SJSA1 (cell line): ENCODE data around the gene GRIA4. TPM values are rescaled to one million over a fixed set of nuclear protein-coding genes. Genes with fewer than 3 reads are reported as not detected.
"Not testable (repeated sequence)": the region's sequence is repeated elsewhere in the genome, so short reads cannot be mapped to it uniquely, and the experiment has no call there.

Experiments used
- DNase-seq, 2 experiments: peaks; one replicate each; pipeline ENCODE4 v3.0.0-alpha.2; 2015 to 2020; ENCODE audit warnings: low spot score in 2 of 2, low read depth in 1 of 2
- H3K27ac ChIP-seq: fragments of 250-450 bp; sonication (Bioruptor Pico); 2 replicates; pipeline ENCODE4 v1.5.1; 2020; ENCODE audit warnings: mild to moderate bottlenecking, moderate library complexity
- H3K27me3 ChIP-seq: fragments of 250-450 bp; sonication (Bioruptor Pico); replicated peaks from 2 replicates; pipeline ENCODE4 v1.5.1; 2020; ENCODE audit warnings: mild to moderate bottlenecking, moderate library complexity
- H3K36me3 ChIP-seq: fragments of 250-450 bp; sonication (Bioruptor Pico); 2 replicates; pipeline ENCODE4 v1.5.1; 2020; ENCODE audit warnings: mild to moderate bottlenecking
- H3K4me1 ChIP-seq: fragments of 250-450 bp; sonication (Bioruptor Pico); replicated peaks from 2 replicates; pipeline ENCODE4 v1.6.1; 2021; ENCODE audit warnings: mild to moderate bottlenecking
- H3K4me3 ChIP-seq: fragments of 250-450 bp; sonication (Bioruptor Pico); 2 replicates; pipeline ENCODE4 v1.5.1; 2020; ENCODE audit warnings: mild to moderate bottlenecking
- H3K9me3 ChIP-seq: fragments of 250-450 bp; sonication (Bioruptor Pico); replicated peaks from 2 replicates; pipeline ENCODE4 v1.5.1; 2020; ENCODE audit warnings: mild to moderate bottlenecking
- total RNA-seq: library from RNA; depleted of rRNA; stranded (reverse); fragments of >200 nt; shearing (Covaris generic); gene quantifications from 2 replicates; pipeline ENCODE4 v1.2.3, GENCODE V29; 2014

GRIA4 gene
- total RNA-seq, 1 experiment from 2014 or later, result not detected

GRCh38 chr11:105854269-105854668 lies 244.4 kb downstream of the GRIA4 start:
- no peaks in the 10 kb centered on the region for H3K9me3 ChIP-seq
- no peak overlapping the region for H3K4me3 ChIP-seq
- H3K27ac ChIP-seq, result no peak overlapping the region
- no peaks in the 10 kb centered on the region for H3K36me3 ChIP-seq
- H3K27me3 ChIP-seq, result no peaks in the 10 kb centered on the region
- no peak for DNase-seq
- no peaks in the 10 kb centered on the region for H3K4me1 ChIP-seq

DNA sequence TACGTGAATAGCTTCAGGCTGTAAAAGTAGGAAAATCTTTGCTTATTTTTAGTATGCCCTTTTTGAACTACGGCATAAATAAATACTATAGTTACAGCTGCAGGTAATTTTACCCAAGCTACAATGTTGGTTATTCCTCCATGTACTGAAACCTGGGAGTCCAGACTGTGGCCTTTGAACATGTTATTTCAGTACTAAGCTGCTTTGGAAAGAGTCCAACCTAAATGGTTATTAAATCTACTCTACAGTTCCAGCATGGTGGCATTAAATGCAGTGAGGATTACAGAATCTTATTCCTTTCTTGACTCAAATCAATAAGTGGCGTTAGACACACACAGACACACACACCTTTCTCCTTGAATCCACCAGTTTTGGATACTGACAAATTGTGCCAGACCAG lies 247.1 kb downstream of the GRIA4 start:
- DNase-seq, result no peak
- H3K27ac ChIP-seq, result no peak overlapping the region
- H3K4me1 ChIP-seq, result no peaks in the 10 kb centered on the region
- H3K9me3 ChIP-seq, result no peaks in the 10 kb centered on the region
- H3K4me3 ChIP-seq, result no peak overlapping the region
- no peaks in the 10 kb centered on the region for H3K36me3 ChIP-seq
- no peaks in the 10 kb centered on the region for H3K27me3 ChIP-seq

DNA sequence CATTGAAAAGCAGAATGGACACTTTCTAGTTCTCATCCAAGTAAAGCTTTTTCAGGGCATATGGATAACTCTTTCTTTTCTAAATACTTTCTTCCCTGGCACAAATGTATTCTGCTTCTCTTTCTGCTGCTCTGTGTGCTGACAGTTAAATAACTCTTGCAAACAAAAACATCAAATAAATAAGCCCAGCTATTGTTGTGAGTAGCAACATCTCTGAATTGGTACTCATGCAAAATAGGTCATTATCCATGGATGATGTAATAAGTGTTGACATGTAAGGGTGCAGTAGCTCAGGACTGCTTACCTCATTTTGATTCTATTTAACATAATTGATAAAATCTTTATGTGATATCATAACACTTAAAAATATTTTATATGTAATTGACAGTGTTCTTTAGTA lies 247.9 kb downstream of the GRIA4 start:
- H3K4me1 ChIP-seq, result no peaks in the 10 kb centered on the region
- no peaks in the 10 kb centered on the region for H3K36me3 ChIP-seq
- H3K9me3 ChIP-seq, result no peaks in the 10 kb centered on the region
- no peak overlapping the region for H3K4me3 ChIP-seq
- H3K27ac ChIP-seq, result no peak overlapping the region
- DNase-seq, result no peak
- H3K27me3 ChIP-seq, result no peaks in the 10 kb centered on the region

- H3K27ac ChIP-seq, result no peak overlapping the region
- no peaks in the 10 kb centered on the region for H3K9me3 ChIP-seq
- no peak overlapping the region for H3K4me3 ChIP-seq
- no peak for DNase-seq
- no peaks in the 10 kb centered on the region for H3K27me3 ChIP-seq
- no peaks in the 10 kb centered on the region for H3K36me3 ChIP-seq
- no peaks in the 10 kb centered on the region for H3K4me1 ChIP-seq
Observed at GRCh38 chr11:105858841-105859240, 249.0 kb downstream of the GRIA4 start.

DNA sequence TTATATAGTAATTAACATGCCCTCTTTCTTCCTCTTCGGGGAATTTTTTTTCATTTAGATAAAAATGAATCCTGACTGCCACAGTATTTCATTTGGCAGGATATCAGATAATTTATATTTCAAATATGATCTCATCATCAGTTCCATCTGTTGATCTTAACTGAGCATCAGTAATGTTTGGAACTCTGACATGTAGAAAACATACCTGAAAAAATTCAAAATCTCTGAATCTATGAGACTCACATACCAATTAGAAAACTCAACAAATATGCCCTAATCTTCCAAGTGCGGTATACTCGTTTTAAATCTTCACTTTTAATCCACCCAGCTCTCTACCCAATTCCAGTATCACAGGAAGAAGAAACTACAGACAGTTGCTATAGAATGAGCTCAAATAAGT lies 250.2 kb downstream of the GRIA4 start:
- Histone ChIP-seq H3K9me3 (no peaks in the 10 kb centered on the region), H3K27me3 (no peaks in the 10 kb centered on the region), H3K36me3 (no peaks in the 10 kb centered on the region), H3K27ac (no peak overlapping the region), H3K4me3 (no peak overlapping the region), H3K4me1 (no peaks in the 10 kb centered on the region)
- DNase-seq, result no peak

DNA sequence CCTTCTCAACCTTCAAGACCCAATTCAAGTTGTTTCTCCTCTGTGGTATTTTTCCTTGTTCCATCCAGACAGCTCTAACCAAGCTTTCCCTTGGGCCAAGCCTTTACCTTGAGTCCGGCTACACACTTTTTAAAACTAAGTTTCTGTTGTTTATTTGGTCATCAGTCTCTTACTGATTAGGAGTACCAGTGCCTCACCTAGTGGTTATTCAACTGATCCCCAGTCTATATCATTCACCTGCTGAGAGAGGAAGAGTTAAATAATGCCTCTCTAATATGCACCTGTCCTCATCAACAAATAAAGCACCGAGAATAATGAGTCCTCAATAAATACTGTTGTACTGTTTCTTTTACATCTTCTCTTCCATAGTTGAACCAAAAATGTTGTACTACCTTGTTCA lies 251.4 kb downstream of the GRIA4 start:
- DNase-seq, result no peak
- no peak overlapping the region for H3K27ac ChIP-seq
- H3K9me3 ChIP-seq, result no peaks in the 10 kb centered on the region

DNA sequence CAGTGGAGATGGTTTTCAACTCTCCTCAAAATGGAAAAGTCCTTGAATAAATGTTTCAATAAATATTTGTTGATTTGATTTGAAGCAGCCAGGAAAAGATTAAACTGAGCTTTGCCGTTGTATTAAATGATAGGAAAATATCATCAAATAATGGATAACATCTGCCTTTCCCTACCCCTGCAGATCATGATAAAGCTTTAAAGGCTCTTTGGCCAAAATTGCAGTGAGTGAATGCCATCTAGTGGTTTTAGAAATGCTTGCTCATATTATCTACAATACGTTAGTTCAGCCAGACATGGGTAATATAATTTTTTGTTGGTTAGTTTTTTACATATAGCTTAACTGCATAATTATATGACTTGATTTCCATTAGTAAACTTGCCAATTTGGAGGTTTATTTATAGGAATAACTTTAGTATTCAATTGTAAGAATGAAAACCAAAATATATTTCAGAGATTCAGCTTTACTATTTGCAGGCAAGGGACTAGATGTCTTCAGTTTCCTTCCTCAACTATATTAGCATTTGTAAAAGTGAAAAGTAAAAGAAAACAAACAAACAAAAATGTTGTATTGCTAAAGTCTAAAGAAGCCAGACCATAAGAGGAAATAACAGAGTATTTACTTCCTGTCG lies 253.0 kb downstream of the GRIA4 start:
- Histone ChIP-seq H3K9me3 (no peaks in the 10 kb centered on the region), H3K36me3 (no peaks in the 10 kb centered on the region), H3K27me3 (no peaks in the 10 kb centered on the region), H3K4me1 (no peaks in the 10 kb centered on the region), H3K4me3 (no peak overlapping the region), H3K27ac (no peak overlapping the region)
- peak in 1 of 2 experiments; percentile 1 for DNase-seq

More for the DNA sequence above, 251.4 kb downstream of the GRIA4 start:
- Histone ChIP-seq H3K36me3 (no peaks in the 10 kb centered on the region), H3K4me3 (no peak overlapping the region), H3K4me1 (no peaks in the 10 kb centered on the region), H3K27me3 (no peaks in the 10 kb centered on the region)

DNA sequence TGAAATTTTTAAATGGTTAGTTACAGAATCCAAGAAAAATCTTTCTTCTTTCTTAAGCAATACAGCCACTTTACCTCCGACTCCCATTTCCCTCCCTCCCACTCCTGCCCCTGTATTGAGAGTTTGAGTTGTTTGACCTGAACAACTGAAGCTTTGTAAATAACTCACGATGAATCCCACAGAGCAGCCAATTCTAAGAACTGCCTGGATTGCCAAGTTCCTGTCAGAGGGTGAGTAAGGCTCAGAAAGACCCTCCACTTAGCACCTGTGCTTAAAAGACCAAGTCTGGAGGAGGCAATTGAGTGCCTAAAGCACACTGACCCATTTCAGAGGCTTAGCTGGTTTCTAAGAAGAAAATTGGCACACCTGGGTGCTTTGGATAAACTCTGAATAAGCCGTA lies 253.7 kb downstream of the GRIA4 start:
- Histone ChIP-seq H3K27me3 (no peaks in the 10 kb centered on the region), H3K36me3 (no peaks in the 10 kb centered on the region), H3K9me3 (no peaks in the 10 kb centered on the region), H3K4me3 (no peak overlapping the region), H3K27ac (no peak overlapping the region), H3K4me1 (no peaks in the 10 kb centered on the region)
- DNase-seq, result no peak

DNA sequence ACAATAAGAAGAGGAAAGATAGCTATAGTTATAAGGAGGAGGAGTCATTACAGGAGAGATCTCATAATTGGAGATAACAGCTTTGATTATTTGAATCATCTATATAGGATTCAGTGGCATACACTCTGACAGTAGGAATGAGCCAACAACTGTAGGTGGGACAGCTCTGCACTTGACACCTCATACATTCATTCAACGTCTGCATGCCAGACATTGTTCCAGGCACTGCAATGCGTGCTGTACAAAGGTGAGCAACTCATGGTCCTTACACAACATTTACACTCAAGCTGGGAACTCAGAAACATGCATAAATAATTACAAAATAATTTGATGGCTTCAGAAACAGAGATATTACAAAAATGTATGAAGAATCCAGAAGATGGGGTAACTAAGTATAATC lies 257.9 kb downstream of the GRIA4 start:
- H3K9me3 ChIP-seq, result no peaks in the 10 kb centered on the region
- no peaks in the 10 kb centered on the region for H3K4me1 ChIP-seq
- no peak for DNase-seq
- no peaks in the 10 kb centered on the region for H3K27me3 ChIP-seq
- H3K36me3 ChIP-seq, result no peaks in the 10 kb centered on the region
- H3K27ac ChIP-seq, result no peak overlapping the region
- no peak overlapping the region for H3K4me3 ChIP-seq

- Histone ChIP-seq H3K36me3 (no peaks in the 10 kb centered on the region), H3K4me1 (no peaks in the 10 kb centered on the region)
Observed at GRCh38 chr11:105868762-105869285, 259.0 kb downstream of the GRIA4 start.

GRCh38 chr11:105870516-105871113 lies 260.7 kb downstream of the GRIA4 start:
- Histone ChIP-seq H3K27ac (no peak overlapping the region), H3K36me3 (no peaks in the 10 kb centered on the region), H3K4me3 (no peak overlapping the region), H3K27me3 (no peaks in the 10 kb centered on the region), H3K9me3 (no peaks in the 10 kb centered on the region), H3K4me1 (no peaks in the 10 kb centered on the region)
- no peak for DNase-seq

More at GRCh38 chr11:105868762-105869285, 259.0 kb downstream of the GRIA4 start:
- Histone ChIP-seq H3K27me3 (no peaks in the 10 kb centered on the region), H3K27ac (no peak overlapping the region), H3K9me3 (no peaks in the 10 kb centered on the region), H3K4me3 (no peak overlapping the region)
- DNase-seq, result no peak

DNA sequence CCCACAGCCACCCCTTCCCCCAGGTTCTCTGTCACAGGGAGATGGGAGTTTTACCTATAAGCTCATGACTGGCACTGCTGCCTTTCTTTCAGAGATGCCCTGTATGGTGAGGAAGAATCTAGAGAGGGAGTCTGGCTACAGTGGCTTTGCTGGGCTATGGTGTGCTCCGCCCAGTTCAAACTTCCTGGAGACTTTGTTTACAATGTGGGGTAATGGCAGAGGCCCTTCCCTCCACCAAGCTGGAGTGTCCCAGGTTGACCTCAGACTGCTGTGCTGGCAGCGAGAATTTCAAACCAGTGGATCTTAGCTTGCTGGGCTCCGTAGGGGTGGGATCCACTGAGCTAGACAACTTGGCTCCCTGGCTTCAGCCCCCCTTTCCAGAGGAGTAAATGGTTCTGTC lies 268.6 kb downstream of the GRIA4 start:
- H3K4me1 ChIP-seq, result no peaks in the 10 kb centered on the region
- no peaks in the 10 kb centered on the region for H3K27me3 ChIP-seq
- H3K27ac ChIP-seq, result no peak overlapping the region
- H3K36me3 ChIP-seq, result no peaks in the 10 kb centered on the region
- DNase-seq, result no peak
- H3K9me3 ChIP-seq, result no peaks in the 10 kb centered on the region
- no peak overlapping the region for H3K4me3 ChIP-seq

DNA sequence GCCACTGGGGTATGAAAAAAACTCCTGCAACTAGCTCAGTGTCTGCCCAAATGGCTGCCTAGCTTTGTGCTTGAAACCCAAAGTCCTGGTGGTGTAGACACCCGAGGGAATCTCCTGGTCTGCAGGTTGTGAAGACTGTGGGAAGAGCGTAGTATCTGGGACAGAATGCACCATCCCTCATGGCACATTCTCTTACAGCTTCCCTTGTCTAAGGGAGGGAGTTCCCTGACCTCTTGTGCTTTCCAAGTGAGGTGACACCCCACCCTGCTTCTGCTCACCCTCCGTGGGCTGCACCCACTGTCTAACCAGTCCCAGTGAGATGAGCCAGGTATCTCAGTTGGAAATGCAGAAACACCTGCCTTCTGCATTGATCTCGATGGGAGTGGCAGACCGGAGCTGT lies 269.1 kb downstream of the GRIA4 start:
- H3K4me3 ChIP-seq, H3K4me1 ChIP-seq, H3K27me3 ChIP-seq, H3K36me3 ChIP-seq, DNase-seq, H3K9me3 ChIP-seq, H3K27ac ChIP-seq: not testable (repeated sequence)

GRCh38 chr11:105881027-105881426 lies 271.2 kb downstream of the GRIA4 start:
- Histone ChIP-seq H3K4me1 (no peaks in the 10 kb centered on the region), H3K27me3 (no peaks in the 10 kb centered on the region), H3K27ac (no peak overlapping the region), H3K36me3 (no peaks in the 10 kb centered on the region), H3K9me3 (no peaks in the 10 kb centered on the region), H3K4me3 (no peak overlapping the region)
- DNase-seq, result no peak

DNA sequence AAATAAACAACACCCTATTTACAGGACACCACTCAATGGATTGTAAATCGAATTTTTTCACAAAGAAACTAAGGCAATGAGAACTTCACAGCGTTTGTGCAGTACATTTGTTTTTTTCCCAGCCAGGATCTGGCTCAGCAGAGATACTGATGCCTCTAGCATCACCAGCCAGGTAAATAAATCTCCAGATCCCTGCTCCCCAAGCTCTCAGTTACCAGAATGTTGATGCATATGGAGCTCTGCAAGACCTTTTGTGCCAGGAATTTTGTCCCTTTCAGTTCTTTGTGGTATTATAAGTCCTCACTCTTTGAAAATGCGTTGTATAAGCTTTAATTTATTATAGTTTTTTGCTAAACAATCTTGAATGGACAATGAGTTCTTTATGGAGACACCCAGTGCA lies 274.6 kb downstream of the GRIA4 start:
- no peaks in the 10 kb centered on the region for H3K36me3 ChIP-seq
- H3K4me1 ChIP-seq, result no peaks in the 10 kb centered on the region
- no peak overlapping the region for H3K27ac ChIP-seq
- H3K27me3 ChIP-seq, result no peaks in the 10 kb centered on the region
- DNase-seq, result no peak
- H3K9me3 ChIP-seq, result no peaks in the 10 kb centered on the region
- no peak overlapping the region for H3K4me3 ChIP-seq
